ENCODE data around the gene PLXNA1.

Gene PLXNA1

DNA sequence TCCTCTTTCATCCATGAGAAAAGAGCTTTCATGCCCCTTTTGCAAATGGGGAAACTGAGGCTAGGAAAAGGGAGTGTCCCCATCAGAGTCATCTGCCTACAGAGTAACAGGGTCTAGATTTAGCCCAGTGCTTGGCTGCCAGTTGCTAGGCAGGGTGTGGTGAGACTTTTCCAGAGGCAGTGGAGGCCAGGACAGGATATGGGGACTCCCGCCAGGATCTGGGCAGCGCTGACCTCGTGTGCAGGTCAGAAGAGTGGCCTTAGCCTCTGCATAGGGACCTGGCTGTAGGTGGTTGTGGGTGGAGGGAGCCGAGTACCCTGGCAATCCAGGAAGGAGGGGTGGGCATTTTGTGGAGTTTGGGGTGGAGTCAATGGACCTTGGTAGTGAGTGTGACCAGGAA, 4.2 kb downstream of the PLXNA1 start:
- no peak for DNase-seq
- 73% methylated on average over 2 of the region's 4 CpGs for WGBS (ENCODE audit: insufficient coverage)
- no peak overlapping the region for H3K4me3 ChIP-seq (ENCODE audit: control insufficient read depth in 1 of 7, extremely low read depth in 1 of 7, insufficient read depth in 4 of 7, low read depth in 2 of 7, low read length in 6 of 7)
- peaks cover 0 to 39% (median 16%) of the 10 kb centered on the region in 5 experiments for H3K27me3 ChIP-seq (replicated peaks in 2 of 5; ENCODE audit: control insufficient read depth in 4 of 5, insufficient read depth in 5 of 5, low read length in 4 of 5)
- no peak overlapping the region for H3K27ac ChIP-seq (ENCODE audit: insufficient read depth in 1 of 2, low read depth in 1 of 2, low read length in 2 of 2, poor library complexity in 1 of 2, severe bottlenecking in 2 of 2)
- ChIA-PET POLR2A (no interaction called here), CTCF (no interaction called here)
- no peaks in the 10 kb centered on the region for H3K9me3 ChIP-seq (ENCODE audit: control extremely low read depth in 1 of 5, control insufficient read depth in 4 of 5, insufficient read depth in 2 of 5, low read depth in 1 of 5, low read length in 4 of 5)
- H3K36me3 ChIP-seq (ENCODE audit: control insufficient read depth in 4 of 4, insufficient read depth in 4 of 4, low read length in 3 of 4), result no peaks in the 10 kb centered on the region
- H3K4me1 ChIP-seq (ENCODE audit: control extremely low read depth in 1 of 4, control insufficient read depth in 4 of 4, insufficient read depth in 4 of 4, low read length in 3 of 4), result peaks cover 0 to 15% (median 14%) of the 10 kb centered on the region in 4 experiments

DNA sequence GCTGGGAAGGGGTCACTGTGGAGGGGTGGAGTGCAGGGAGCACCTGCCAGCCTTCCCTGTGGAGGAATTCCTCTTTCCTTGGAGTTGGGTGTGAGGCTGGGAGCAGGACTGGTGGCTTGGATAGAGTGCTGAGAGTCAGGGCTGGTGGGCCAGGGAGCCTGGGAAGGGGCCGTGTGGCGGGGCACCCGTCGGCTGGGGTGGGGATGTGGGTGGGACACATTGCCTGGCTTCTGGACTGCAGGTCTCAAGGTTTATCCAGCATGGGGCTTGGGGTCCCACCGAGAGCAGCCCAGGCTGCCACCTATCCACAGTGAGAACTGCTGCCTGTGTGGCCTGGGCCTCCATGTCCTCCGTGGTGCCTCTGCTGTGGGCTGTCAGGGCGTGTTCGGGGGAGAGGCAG, 4.7 kb downstream of the PLXNA1 start:
- Histone ChIP-seq H3K27ac (ENCODE audit: insufficient read depth in 1 of 2, low read depth in 1 of 2, low read length in 2 of 2, poor library complexity in 1 of 2, severe bottlenecking in 2 of 2) (no peak overlapping the region), H3K4me3 (ENCODE audit: control insufficient read depth in 1 of 7, extremely low read depth in 1 of 7, insufficient read depth in 4 of 7, low read depth in 2 of 7, low read length in 6 of 7) (no peak overlapping the region), H3K9me3 (ENCODE audit: control extremely low read depth in 1 of 5, control insufficient read depth in 4 of 5, insufficient read depth in 2 of 5, low read depth in 1 of 5, low read length in 4 of 5) (no peaks in the 10 kb centered on the region), H3K36me3 (ENCODE audit: control insufficient read depth in 4 of 4, insufficient read depth in 4 of 4, low read length in 3 of 4) (no peaks in the 10 kb centered on the region), H3K27me3 (replicated peaks in 2 of 5; ENCODE audit: control insufficient read depth in 4 of 5, insufficient read depth in 5 of 5, low read length in 4 of 5) (peaks cover 0 to 34% (median 16%) of the 10 kb centered on the region in 5 experiments), H3K4me1 (ENCODE audit: control extremely low read depth in 1 of 4, control insufficient read depth in 4 of 4, insufficient read depth in 4 of 4, low read length in 3 of 4) (peaks cover 0 to 11% (median 9%) of the 10 kb centered on the region in 4 experiments)
- no peak for DNase-seq
- ChIA-PET POLR2A (no interaction called here), CTCF (no interaction called here)
- WGBS (ENCODE audit: insufficient coverage), result 98% methylated on average over 6 of the region's 8 CpGs

DNA sequence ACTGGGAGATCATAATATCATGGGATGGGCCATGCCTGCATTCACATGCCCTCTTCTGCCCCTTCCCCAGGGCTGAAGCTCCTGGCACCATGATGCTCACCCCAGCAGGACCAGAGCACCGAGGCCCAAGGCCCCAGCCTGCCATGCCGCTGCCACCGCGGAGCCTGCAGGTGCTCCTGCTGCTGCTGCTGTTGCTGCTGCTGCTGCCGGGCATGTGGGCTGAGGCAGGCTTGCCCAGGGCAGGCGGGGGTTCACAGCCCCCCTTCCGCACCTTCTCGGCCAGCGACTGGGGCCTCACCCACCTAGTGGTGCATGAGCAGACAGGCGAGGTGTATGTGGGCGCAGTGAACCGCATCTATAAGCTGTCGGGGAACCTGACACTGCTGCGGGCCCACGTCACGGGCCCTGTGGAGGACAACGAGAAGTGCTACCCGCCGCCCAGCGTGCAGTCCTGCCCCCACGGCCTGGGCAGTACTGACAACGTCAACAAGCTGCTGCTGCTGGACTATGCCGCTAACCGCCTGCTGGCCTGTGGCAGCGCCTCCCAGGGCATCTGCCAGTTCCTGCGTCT, 5.6 kb downstream of the PLXNA1 start:
- CTCF ChIA-PET, result interaction anchor here (0.7 to 1.1 kb wide), 3 partner anchors 11 to 467 kb away, joined by 3 read pairs; no protein-coding TSS in a partner anchor

DNA sequence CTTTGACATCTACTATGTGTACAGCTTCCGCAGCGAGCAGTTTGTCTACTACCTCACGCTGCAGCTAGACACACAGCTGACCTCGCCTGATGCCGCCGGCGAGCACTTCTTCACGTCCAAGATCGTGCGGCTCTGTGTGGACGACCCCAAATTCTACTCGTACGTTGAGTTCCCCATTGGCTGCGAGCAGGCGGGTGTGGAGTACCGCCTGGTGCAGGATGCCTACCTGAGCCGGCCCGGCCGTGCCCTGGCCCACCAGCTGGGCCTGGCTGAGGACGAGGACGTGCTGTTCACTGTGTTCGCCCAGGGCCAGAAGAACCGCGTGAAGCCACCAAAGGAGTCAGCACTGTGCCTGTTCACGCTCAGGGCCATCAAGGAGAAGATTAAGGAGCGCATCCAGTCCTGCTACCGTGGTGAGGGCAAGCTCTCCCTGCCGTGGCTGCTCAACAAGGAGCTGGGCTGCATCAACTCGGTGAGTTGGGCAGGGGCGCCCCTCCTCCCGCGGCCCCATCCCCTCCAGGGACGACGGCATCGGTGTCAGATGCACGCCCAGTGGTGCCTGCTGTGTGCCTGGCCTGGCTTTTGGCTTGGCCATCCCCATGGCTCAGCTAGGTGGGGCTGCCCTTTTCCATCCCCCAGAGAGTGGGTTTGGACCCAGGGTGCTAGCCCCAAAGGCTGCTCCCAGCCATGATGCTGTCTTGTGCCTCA, 6.6 kb downstream of the PLXNA1 start:
- no peak overlapping the region for H3K4me3 ChIP-seq (ENCODE audit: control insufficient read depth in 1 of 7, extremely low read depth in 1 of 7, insufficient read depth in 4 of 7, low read depth in 2 of 7, low read length in 6 of 7)
- no peaks in the 10 kb centered on the region for H3K9me3 ChIP-seq (ENCODE audit: control extremely low read depth in 1 of 5, control insufficient read depth in 4 of 5, insufficient read depth in 2 of 5, low read depth in 1 of 5, low read length in 4 of 5)
- DNase-seq, result no peak
- CTCF ChIA-PET, result interaction anchor here (1.1 kb wide), 1 partner anchor 466 kb away, joined by 3 read pairs; no protein-coding TSS in a partner anchor
- peaks cover 0 to 23% (median 17%) of the 10 kb centered on the region in 5 experiments for H3K27me3 ChIP-seq (replicated peaks in 2 of 5; ENCODE audit: control insufficient read depth in 4 of 5, insufficient read depth in 5 of 5, low read length in 4 of 5)
- H3K27ac ChIP-seq (ENCODE audit: insufficient read depth in 1 of 2, low read depth in 1 of 2, low read length in 2 of 2, poor library complexity in 1 of 2, severe bottlenecking in 2 of 2), result no peak overlapping the region
- POLR2A ChIA-PET, result no interaction called here
- H3K4me1 ChIP-seq (ENCODE audit: control extremely low read depth in 1 of 4, control insufficient read depth in 4 of 4, insufficient read depth in 4 of 4, low read length in 3 of 4), result no peaks in the 10 kb centered on the region
- 96% methylated on average over 36 of the region's 36 CpGs for WGBS (ENCODE audit: insufficient coverage)
- H3K36me3 ChIP-seq (ENCODE audit: control insufficient read depth in 4 of 4, insufficient read depth in 4 of 4, low read length in 3 of 4), result no peaks in the 10 kb centered on the region

More for the DNA sequence above, 5.6 kb downstream of the PLXNA1 start:
- no peak overlapping the region for H3K4me3 ChIP-seq (ENCODE audit: control insufficient read depth in 1 of 7, extremely low read depth in 1 of 7, insufficient read depth in 4 of 7, low read depth in 2 of 7, low read length in 6 of 7)
- no peak overlapping the region for H3K27ac ChIP-seq (ENCODE audit: insufficient read depth in 1 of 2, low read depth in 1 of 2, low read length in 2 of 2, poor library complexity in 1 of 2, severe bottlenecking in 2 of 2)
- WGBS (ENCODE audit: insufficient coverage), result 94% methylated on average over 26 of the region's 26 CpGs
- DNase-seq, result no peak
- H3K9me3 ChIP-seq (ENCODE audit: control extremely low read depth in 1 of 5, control insufficient read depth in 4 of 5, insufficient read depth in 2 of 5, low read depth in 1 of 5, low read length in 4 of 5), result no peaks in the 10 kb centered on the region
- H3K36me3 ChIP-seq (ENCODE audit: control insufficient read depth in 4 of 4, insufficient read depth in 4 of 4, low read length in 3 of 4), result no peaks in the 10 kb centered on the region
- peaks cover 0 to 8% (median 5%) of the 10 kb centered on the region in 4 experiments for H3K4me1 ChIP-seq (ENCODE audit: control extremely low read depth in 1 of 4, control insufficient read depth in 4 of 4, insufficient read depth in 4 of 4, low read length in 3 of 4)
- peaks cover 0 to 33% (median 16%) of the 10 kb centered on the region in 5 experiments for H3K27me3 ChIP-seq (replicated peaks in 2 of 5; ENCODE audit: control insufficient read depth in 4 of 5, insufficient read depth in 5 of 5, low read length in 4 of 5)
- POLR2A ChIA-PET, result no interaction called here

DNA sequence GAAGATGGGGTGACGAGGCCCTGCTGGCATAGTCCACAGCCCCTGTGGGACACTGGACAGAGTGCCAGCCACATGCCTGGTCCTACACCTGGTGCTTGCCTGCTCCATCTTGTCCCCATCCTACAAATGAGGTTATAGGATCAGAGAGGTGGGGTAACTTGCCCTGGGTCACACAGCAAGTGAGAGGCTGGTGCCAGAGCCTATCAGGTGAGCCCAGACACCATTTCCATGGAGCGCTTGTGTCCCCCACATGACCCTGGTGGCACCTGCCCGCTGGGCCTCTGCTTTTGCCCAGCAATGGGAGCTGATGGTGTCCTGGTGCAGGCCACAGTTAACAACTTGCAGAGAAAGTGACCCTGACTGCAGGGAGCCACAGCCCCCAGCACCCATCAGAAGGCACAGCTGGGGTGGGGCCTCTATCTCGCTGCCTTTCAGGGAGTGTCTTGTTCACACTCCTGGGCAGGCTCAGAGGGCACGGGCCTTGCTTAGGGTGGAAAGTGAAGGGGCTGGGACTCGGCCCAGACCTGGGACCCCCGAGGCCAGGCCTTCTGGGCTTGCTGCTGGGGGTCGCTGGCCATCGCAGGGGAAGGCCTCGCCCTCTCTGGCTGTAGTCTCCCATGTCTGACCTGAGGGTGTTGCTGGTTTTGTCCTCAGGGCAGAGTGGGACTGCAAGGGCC, 7.2 kb downstream of the PLXNA1 start:
- ChIA-PET POLR2A (no interaction called here), CTCF (no interaction called here)
- H3K9me3 ChIP-seq (ENCODE audit: control extremely low read depth in 1 of 5, control insufficient read depth in 4 of 5, insufficient read depth in 2 of 5, low read depth in 1 of 5, low read length in 4 of 5), result no peaks in the 10 kb centered on the region
- WGBS (ENCODE audit: insufficient coverage), result 93% methylated on average over 9 of the region's 10 CpGs
- H3K4me3 ChIP-seq (ENCODE audit: control insufficient read depth in 1 of 7, extremely low read depth in 1 of 7, insufficient read depth in 4 of 7, low read depth in 2 of 7, low read length in 6 of 7), result no peak overlapping the region
- no peak for DNase-seq
- no peaks in the 10 kb centered on the region for H3K36me3 ChIP-seq (ENCODE audit: control insufficient read depth in 4 of 4, insufficient read depth in 4 of 4, low read length in 3 of 4)
- no peaks in the 10 kb centered on the region for H3K4me1 ChIP-seq (ENCODE audit: control extremely low read depth in 1 of 4, control insufficient read depth in 4 of 4, insufficient read depth in 4 of 4, low read length in 3 of 4)
- H3K27me3 ChIP-seq (replicated peaks in 2 of 5; ENCODE audit: control insufficient read depth in 4 of 5, insufficient read depth in 5 of 5, low read length in 4 of 5), result peaks cover 0 to 16% (median 12%) of the 10 kb centered on the region in 5 experiments
- no peak overlapping the region for H3K27ac ChIP-seq (ENCODE audit: insufficient read depth in 1 of 2, low read depth in 1 of 2, low read length in 2 of 2, poor library complexity in 1 of 2, severe bottlenecking in 2 of 2)

DNA sequence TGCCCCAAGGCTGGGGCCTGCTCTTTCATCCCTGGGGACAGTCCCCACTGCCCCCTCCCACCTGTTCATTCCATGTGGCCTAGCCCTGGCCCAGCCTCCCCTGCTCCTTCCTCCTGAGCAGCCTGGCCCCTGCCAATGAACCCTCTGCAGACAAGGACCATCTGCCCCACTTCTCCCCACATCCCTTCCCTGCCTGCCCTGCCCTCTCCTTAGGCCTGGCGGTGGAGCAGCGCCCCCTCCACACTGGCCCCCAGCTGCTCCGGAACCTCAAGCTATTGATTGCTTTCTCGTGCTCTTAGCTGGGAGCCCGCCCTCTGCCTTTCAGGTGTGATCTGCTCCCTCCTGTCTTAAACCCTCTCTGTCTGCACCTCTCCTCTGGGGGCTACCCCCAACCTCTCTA, 8.0 kb downstream of the PLXNA1 start:
- Histone ChIP-seq H3K4me1 (ENCODE audit: control extremely low read depth in 1 of 4, control insufficient read depth in 4 of 4, insufficient read depth in 4 of 4, low read length in 3 of 4) (no peaks in the 10 kb centered on the region), H3K27ac (ENCODE audit: insufficient read depth in 1 of 2, low read depth in 1 of 2, low read length in 2 of 2, poor library complexity in 1 of 2, severe bottlenecking in 2 of 2) (no peak overlapping the region), H3K36me3 (ENCODE audit: control insufficient read depth in 4 of 4, insufficient read depth in 4 of 4, low read length in 3 of 4) (no peaks in the 10 kb centered on the region), H3K27me3 (replicated peaks in 2 of 5; ENCODE audit: control insufficient read depth in 4 of 5, insufficient read depth in 5 of 5, low read length in 4 of 5) (peaks cover 0 to 12% (median 9%) of the 10 kb centered on the region in 5 experiments), H3K4me3 (ENCODE audit: control insufficient read depth in 1 of 7, extremely low read depth in 1 of 7, insufficient read depth in 4 of 7, low read depth in 2 of 7, low read length in 6 of 7) (no peak overlapping the region), H3K9me3 (ENCODE audit: control extremely low read depth in 1 of 5, control insufficient read depth in 4 of 5, insufficient read depth in 2 of 5, low read depth in 1 of 5, low read length in 4 of 5) (no peaks in the 10 kb centered on the region)
- WGBS (ENCODE audit: insufficient coverage), result 87% methylated on average over 5 of the region's 5 CpGs
- no peak for DNase-seq
- CTCF ChIA-PET, result no interaction called here
- POLR2A ChIA-PET, result no interaction called here
